ACHN (cell line): ENCODE measurements around the gene NKAIN2.
A peak's percentile ranks its signal among the peaks of the same experiment; 100 is the strongest.
"Not testable (repeated sequence)": the region's sequence is repeated elsewhere in the genome, so short reads cannot be mapped to it uniquely, and the experiment has no call there.

Source experiments
- DNase-seq: peaks from one replicate; pipeline ENCODE4 v3.0.0-alpha.2; 2015
- in situ Hi-C: cut with HindIII; loops from 2 replicates; pipeline ENCODE4 v1.10.0; 2017; ENCODE audit warnings: low sequenced_read_pairs, low pct_ligation_motif_present, low pct_unique_long_range_greater_than_20kb

Gene NKAIN2

DNA sequence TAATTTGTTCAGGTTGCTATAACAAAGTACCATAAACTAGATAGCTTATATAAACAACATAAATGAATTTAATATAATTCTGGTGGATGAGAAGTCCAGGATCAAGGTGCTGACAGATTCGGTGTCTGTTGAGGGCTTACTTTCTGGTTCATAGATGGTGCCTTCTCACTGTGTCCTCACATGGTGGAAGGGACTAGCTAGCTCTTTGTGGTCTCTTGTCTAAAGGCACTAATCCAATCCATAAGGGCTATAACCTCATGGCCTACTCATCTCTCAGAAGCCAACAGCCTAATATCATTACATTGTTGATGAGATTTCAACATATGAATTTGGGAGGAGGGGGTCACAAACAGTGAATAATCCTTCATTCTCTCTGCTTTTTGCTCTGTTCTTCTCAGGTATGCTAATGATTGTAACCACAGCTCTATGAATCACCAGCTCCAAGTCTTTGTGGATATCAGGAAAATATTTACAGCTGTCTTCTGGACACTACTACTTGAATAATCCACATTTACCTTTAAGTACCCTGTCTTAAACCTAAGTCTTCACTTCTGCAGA, 122.3 kb downstream of the NKAIN2 start:
- in situ Hi-C loops, result no loop called here

DNA sequence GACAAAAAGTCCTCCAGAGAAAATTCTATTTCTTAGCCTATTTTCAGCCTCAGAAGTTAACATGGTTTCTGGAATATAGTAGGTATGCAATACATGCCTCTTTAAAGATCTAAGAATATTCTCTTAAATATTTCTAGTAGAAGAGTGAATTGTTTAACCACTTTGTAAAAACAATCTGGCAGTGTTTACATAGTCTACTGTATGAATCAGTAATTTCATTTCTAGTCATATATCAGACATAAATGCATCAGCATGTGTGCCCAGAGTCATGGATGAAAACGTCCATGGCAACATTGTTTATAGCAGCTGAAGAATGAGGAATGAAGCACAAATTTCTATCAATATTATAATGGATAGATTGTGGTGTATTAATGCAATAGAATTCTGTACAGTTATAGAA, 124.9 kb downstream of the NKAIN2 start:
- DNase-seq, result no peak
- in situ Hi-C loops, result no loop called here

More for the DNA sequence above, 122.3 kb downstream of the NKAIN2 start:
- no peak for DNase-seq

DNA sequence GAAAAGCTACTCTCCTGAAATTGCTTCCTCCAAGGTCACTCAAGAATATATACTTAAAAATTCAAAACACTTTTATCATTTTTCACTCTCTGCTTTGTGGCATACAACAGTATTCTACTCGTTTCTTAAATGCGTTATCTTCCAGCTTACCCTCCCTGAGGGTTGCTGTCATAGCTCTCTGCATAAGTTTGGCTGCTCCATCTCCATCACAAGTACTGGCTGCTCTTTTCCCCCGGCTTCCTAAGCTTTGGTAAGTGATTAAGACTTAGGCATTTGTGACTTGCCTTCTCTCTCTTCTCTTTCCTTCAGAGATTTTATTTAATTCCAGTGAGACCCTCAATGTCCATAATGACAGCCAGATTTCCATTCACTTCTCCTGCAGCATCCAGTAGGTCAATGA, 128.3 kb downstream of the NKAIN2 start:
- no peak for DNase-seq
- in situ Hi-C loops, result no loop called here

DNA sequence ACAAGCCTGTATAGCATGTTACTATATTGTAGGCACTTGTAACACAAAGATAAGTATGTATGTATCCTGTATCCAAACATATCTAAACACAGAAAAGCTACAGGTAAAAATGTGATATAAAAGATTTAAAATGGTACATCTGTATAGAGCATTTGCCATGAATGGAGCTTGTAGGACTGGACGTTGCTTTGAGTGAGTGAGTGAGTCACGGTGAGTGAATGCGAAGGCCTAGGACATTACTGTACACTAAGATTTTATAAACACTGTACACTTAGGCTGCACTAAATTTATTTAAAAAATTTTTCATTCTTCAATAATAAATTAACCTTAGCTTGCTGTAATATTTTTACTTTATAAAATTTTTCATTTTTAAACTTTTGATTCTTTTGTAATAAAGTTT, 136.9 kb downstream of the NKAIN2 start:
- no peak for DNase-seq
- in situ Hi-C loops, result no loop called here

DNA sequence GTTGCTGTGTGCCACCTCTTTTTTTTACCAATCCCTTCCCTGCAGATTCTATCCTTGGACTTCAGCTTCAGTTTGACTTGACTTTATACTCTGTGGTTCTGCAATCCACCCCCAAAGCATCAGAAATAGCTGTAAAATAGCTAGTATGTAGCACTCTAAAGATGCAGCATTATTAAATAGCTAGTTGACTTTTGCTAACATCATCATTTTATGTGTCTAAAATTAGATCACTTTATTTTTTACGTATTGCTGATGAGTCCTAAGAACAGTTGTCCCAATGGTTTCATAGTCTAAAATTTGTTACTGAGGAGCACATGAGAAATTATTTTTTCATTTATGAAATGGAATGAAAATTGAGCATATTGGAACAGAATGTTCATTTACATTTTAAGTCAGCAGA, 138.2 kb downstream of the NKAIN2 start:
- in situ Hi-C loops, result no loop called here
- DNase-seq, result no peak

DNA sequence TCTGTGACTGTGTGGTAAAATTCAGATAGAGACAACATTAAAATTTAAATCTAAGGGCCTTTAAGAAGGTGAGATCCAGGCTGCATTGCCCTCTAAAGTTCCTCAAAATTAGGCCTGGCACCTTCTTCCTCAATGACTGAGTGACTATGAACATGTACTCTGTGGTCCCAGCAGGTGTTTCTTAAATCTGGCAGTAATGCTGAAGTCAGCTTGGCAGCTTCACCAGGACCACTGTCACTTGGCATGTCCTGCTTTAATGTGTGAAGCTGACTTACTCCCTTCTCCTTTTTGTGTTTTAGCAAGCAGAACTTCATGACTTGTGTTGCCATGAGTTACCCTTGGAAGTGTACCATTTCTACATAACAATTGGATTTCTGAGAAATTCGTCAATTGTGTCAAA, 141.7 kb downstream of the NKAIN2 start:
- in situ Hi-C loops, result no loop called here
- no peak for DNase-seq

DNA sequence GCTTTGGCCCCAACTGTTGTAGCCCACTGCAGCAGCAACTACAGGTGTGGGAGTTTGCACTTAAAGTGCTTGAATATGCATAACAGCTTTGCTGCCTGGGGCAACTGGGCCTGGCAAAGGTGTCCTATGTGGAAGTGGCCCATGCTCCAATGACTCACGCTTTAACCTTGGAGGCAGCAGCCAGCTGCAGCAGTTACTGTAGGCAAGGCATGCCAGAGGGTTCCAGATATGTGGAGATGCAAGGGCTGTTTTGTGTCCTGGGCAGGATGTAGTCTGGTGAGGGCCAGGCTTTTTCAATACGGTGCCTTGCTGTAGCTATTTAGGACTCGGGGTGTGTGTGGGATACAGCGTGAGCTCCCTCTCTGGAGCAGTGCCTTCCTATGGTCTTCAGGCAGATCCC, 150.3 kb downstream of the NKAIN2 start:
- in situ Hi-C loops, result no loop called here
- DNase-seq, result no peak

DNA sequence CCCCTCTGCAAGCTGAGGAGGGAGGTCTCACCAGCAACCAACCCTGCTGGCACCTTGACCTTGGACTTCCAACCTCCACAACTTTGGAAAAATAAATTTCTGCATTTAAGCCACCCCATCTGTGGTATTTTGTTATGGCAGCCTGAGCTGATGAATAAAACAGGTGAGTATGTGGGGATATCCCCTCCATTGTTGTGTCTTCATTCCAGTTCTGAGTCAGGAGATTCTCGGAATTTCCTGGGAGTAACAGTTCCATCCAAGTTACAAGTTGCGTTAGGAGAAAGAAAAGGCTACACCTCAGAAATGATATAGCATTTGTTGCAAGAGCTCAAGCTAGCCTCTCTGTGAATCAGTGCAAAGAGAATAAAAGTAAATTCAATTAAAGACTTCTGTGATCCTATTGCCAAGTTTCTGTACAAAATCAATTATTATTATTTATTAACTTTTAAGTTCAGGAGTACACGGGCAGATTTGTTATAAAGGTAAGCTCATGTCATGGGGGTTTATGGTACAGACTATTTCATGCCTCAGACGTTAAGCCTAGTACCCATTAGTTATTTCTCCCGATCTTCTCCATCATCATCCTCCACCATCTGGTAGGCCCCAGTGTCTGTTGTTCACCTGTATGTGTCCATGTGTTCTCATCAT, 153.0 kb downstream of the NKAIN2 start:
- no peak for DNase-seq
- in situ Hi-C loops, result no loop called here

DNA sequence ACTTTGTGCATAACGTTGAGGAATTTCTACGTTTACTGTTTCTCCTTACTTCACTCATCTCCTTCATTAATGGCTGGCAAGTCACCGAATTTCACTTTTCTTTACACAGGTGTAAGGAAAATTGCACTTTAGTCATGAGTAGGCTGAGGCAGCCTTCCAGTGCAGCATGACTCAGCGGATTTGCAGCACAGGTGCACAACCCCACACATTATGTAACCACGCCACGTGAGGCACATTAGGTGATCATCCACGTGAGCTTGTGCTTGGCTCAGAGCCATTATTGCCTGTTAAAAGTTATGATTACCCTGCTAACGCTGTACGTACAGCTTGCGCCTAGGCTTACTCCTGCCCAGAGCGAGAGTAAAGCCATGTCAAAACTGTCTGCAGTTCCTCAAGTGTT, 158.8 kb downstream of the NKAIN2 start:
- DNase-seq, result no peak
- in situ Hi-C loops, result no loop called here

DNA sequence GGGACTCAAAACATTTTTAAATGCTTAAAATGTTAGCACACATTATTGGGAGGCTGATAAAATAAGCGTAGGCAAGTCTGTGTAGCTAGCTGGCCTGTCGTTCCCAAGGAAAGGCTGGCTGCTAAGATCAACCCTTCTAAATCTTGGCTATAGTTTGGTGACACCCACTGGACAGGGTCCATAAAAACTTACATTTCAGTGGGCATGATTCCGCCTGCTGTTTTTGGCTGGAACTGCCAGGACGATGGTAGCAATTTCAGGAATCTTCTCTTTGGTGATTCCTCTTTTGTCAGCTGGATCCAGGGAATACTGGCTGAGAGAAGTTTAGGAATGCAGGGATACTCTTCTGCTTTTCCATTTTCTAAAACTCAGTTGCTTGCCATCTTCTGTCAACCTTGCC, 162.2 kb downstream of the NKAIN2 start:
- peak; percentile 52 for DNase-seq
- in situ Hi-C loops, result no loop called here

DNA sequence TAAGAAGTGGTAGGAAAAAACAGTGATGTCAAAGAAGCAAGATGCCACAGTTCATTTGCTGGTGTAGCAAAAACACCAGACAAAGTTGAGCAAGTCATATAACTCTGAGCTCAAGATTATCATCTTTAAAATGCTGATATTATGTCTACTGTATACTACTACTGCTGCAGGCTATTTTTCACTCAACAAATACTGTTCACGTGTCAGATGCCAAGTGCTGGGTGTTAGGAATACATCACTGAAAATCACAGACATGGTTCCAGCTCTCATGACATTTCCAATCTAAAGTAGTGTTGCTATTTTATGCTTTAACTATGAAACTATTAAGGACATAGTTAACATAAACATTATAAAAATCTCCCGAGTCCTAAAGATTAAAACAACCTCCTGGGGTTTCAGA, 163.0 kb downstream of the NKAIN2 start:
- in situ Hi-C loops, result no loop called here
- DNase-seq, result no peak

DNA sequence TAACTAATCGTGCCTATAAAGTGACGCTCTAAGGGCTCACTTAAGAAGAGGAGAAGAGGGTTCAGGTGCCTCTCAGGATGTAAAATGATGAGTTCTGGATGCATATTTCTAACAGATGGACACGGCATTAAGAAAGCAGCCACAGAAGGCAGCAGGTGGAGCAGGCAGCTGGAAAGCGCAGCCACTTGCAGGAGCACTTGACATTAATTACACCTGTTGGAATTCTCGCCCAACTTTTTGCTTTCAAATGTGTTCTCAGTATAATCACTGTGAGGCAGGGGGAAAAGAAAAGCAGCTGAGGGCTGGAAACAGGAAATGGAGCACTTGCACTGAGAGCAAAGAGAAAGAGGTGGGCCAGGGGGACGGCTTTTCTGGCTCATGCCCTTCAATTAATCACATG, 164.2 kb downstream of the NKAIN2 start:
- in situ Hi-C loops, result no loop called here
- DNase-seq, result no peak

DNA sequence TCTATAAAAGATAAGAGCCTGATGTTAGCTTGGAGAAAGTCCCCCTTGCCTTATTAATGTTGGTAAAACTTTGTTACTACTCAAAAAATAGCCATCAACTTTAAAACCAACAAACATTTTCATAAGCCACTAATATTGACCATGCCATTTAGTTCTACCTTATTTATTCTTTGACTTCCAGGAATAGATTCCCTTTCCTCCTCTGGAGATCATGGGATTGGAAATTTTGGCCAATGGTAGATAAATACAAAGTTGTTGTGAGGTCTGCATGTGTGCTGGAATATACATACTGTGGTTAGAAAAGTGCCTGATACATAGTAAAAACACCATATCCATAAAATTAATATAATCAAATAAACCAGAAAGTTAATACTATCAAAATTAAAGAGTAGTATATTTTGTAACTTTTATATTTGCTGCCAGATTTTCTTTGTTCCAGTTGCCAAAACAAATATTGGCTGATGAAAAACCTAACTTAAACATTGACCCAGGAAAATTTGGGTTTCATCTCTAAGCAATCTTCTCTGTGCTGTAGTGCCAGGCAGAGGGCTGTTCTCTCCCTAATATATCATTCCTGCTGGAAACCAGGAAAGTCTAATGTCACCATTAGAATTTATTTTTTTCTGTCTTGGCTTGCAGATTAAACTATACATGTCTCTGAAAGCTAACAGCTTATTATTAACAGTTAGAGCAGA, 169.1 kb downstream of the NKAIN2 start:
- DNase-seq, result no peak
- in situ Hi-C loops, result no loop called here

DNA sequence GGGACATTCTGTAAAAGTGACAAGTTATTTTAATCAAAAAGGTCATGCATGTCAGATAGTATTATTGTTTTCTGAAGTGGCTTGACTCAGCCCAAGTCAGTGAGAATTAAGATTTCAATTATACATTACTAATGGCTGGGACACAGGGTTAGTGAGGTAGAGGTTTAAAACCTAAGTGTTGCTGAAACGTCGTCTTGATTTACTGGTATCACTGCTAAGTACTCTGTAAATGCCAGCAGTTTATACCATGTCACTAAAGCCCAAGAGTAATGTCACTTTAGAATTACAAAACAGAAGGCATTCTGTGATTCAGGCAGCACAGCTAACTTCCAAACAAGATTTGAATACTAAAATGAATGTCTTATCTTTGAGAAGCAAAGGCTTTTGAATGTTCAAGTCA, 176.6 kb downstream of the NKAIN2 start:
- DNase-seq, result no peak
- in situ Hi-C loops, result no loop called here

DNA sequence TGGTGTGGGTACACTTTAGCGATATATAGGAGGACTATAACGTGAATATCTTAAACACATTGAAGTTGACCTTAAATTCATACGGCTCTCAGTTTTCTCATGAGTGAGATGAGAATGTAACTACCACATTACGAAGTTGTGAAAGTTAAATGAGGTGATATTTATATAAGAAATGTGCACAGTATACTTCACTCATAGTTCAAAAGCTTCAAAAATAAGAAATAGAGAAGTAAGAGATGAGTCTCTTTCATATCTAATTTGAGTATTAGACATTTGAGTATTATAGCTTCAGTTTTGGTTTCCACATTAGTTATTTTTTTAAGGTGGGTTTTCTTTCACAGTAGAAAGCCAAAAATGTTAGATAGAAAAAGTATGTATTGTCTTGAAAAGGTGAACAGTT, 183.3 kb downstream of the NKAIN2 start:
- in situ Hi-C loops, result no loop called here
- DNase-seq, result no peak

DNA sequence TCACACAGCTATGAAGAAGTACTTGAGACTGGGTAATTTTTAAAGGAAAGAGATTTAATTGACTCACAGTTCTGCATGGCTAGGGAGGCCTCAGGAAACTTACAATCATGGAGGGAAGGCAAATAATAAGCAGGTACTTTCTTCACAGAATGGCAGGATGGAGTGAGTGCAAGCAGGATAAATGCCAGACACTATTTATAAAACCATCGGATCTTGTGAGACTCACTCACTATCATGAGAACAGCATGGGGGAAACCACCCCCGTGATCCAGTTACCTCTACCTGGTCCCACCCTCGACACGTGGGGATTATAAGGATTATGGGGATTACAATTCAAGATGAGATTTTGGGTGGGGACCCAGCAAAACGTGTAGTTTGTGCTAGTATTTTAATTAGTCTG, 186.3 kb downstream of the NKAIN2 start:
- in situ Hi-C loops, DNase-seq: not testable (repeated sequence)

DNA sequence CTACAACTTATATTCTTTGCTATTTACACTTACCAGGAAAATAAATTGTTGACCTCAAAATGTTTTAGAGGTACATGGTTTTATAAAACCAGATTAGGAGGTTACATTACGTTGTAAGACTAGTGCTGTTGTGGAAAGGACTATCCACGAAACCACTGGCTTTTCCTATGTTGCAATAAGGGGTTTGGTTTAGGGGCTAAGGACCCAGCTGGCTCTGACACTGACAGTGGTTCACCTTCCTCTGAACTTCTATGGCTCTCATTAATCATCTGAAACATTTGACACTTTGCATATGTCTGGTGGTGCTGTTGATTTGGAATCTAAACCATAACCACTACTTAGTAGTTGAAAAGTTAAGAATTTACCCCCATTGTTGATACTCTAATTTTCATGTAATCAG, 186.7 kb downstream of the NKAIN2 start:
- in situ Hi-C loops, result no loop called here

DNA sequence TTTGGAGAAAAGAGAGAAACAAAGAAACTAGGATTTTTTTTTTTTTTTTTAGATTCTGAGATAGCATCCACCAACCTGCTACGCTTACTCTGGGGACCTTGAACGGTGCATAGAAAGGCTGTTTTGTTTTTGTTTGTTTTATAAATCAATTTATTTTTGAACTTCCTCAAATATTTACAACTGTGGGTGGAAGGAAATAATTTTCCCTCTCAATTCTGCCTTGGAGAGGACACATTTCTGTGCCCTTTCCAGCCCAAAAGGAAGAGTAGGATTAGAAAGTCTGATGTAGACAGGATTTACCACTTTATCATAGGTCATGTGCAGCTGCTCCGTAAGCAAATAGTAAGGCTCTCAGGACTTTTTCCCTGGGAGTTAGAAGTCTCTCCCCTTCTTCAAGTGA, 190.5 kb downstream of the NKAIN2 start:
- in situ Hi-C loops, result no loop called here
- DNase-seq, result no peak

More for the DNA sequence above, 186.7 kb downstream of the NKAIN2 start:
- no peak for DNase-seq

DNA sequence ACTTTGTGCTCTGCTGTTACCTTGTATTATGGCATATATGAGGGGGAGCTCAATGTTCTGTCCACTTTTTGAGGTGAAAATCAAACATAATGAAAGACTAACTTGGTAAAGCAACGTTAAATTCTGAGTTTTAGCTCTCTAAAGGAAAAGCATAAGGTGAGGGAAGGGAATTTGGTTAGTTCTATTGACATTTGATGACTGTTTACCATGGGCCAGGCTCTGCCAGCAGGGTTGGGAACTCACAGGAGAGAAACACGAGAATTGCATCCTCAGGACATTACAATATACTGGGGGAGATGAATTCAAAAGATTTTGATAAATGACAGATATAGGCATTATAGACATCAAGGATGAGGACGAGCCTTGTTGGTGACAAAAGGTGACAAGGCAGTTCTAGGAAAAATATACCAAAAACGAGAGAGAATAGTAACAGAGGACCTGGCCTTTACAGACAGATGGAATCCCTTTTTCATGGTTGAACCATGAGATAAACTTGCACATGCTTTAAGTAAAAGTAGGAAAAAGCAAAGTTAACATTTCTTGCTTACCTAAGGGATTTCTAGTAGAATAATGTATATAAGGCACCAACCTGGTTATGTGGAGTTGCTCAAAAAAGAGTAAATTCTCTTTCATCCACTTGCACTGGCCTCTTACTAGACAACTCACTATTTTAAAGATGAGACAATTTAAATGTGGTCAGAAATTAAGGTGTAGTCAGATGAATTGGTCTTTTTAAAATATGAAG, 191.4 kb downstream of the NKAIN2 start:
- in situ Hi-C loops, result no loop called here
- no peak for DNase-seq

DNA sequence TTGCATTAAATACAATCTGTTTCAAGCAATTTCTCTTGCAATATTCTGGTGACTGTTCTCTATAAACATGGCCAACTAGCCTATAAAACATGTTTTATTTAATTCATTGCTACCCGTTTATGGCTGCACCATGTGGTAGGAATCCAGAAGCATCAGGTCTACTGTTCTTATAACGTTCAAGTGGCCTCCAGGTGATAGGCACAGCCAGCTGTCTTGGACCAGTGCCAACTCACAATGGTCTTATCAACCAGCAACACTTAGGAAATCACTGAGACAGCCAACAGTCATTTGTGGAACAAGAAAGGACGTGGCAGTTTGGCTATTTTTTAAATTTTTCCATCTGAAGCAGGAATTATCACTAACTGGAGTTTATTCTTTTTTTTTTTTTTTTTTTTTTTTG, 193.6 kb downstream of the NKAIN2 start:
- no peak for DNase-seq
- in situ Hi-C loops, result no loop called here
